ENCODE data around the gene LCLAT1. TPM values are rescaled to one million over a fixed set of nuclear protein-coding genes. Genes with fewer than 3 reads are reported as not detected.

LCLAT1 gene
- total RNA-seq, 1 donor from 2014 or later = 27.7 TPM

GRCh38 chr2:30541680-30542079 is 94.6 kb downstream of the LCLAT1 start:
- no peak for TF ChIP-seq CTCF (conservative IDR thresholded peaks at IDR 0.05)
- Mint-ChIP-seq H3K9me3 (peaks cover 2% of the 10 kb centered on the region), H3K27me3 (ENCODE audit: low read depth) (no peaks in the 10 kb centered on the region), H3K4me3 (no peak overlapping the region), H3K36me3 (ENCODE audit: low read depth) (peaks cover 20% of the 10 kb centered on the region), H3K27ac (ENCODE audit: unreplicated experiment) (no peak overlapping the region), H3K4me1 (no peaks in the 10 kb centered on the region)
- DNase-seq (ENCODE audit: low read depth, low spot score) = no peak

GRCh38 chr2:30545875-30546274 is 98.8 kb downstream of the LCLAT1 start:
- no peaks in the 10 kb centered on the region for H3K9me3 Mint-ChIP-seq
- TF ChIP-seq CTCF (conservative IDR thresholded peaks at IDR 0.05) = no peak

GRCh38 chr2:30548386-30548785 is 101.3 kb downstream of the LCLAT1 start:
- Mint-ChIP-seq H3K9me3 (no peaks in the 10 kb centered on the region), H3K27ac (ENCODE audit: unreplicated experiment) (no peak overlapping the region), H3K4me1 (no peaks in the 10 kb centered on the region), H3K27me3 (ENCODE audit: low read depth) (no peaks in the 10 kb centered on the region), H3K4me3 (no peak overlapping the region), H3K36me3 (ENCODE audit: low read depth) (peaks cover 6% of the 10 kb centered on the region)
- TF ChIP-seq CTCF (conservative IDR thresholded peaks at IDR 0.05) = no peak
- DNase-seq (ENCODE audit: low read depth, low spot score) = no peak

More at GRCh38 chr2:30545875-30546274, 98.8 kb downstream of the LCLAT1 start:
- no peak for DNase-seq (ENCODE audit: low read depth, low spot score)
- Mint-ChIP-seq H3K36me3 (ENCODE audit: low read depth) (peaks cover 12% of the 10 kb centered on the region), H3K27me3 (ENCODE audit: low read depth) (no peaks in the 10 kb centered on the region), H3K27ac (ENCODE audit: unreplicated experiment) (no peak overlapping the region), H3K4me3 (no peak overlapping the region), H3K4me1 (no peaks in the 10 kb centered on the region)

GRCh38 chr2:30549096-30549495 is 102.0 kb downstream of the LCLAT1 start:
- Mint-ChIP-seq H3K4me1 (no peaks in the 10 kb centered on the region), H3K36me3 (ENCODE audit: low read depth) (peaks cover 6% of the 10 kb centered on the region), H3K27me3 (ENCODE audit: low read depth) (no peaks in the 10 kb centered on the region), H3K27ac (ENCODE audit: unreplicated experiment) (no peak overlapping the region), H3K9me3 (no peaks in the 10 kb centered on the region), H3K4me3 (no peak overlapping the region)
- no peak for TF ChIP-seq CTCF (conservative IDR thresholded peaks at IDR 0.05)
- no peak for DNase-seq (ENCODE audit: low read depth, low spot score)

GRCh38 chr2:30559544-30560275 is 112.7 kb downstream of the LCLAT1 start:
- Mint-ChIP-seq H3K4me3 (no peak overlapping the region), H3K27ac (ENCODE audit: unreplicated experiment) (no peak overlapping the region), H3K9me3 (peaks cover 3% of the 10 kb centered on the region), H3K4me1 (no peaks in the 10 kb centered on the region), H3K36me3 (ENCODE audit: low read depth) (peaks cover 9% of the 10 kb centered on the region), H3K27me3 (ENCODE audit: low read depth) (no peaks in the 10 kb centered on the region)
- no peak for TF ChIP-seq CTCF (conservative IDR thresholded peaks at IDR 0.05)
- DNase-seq (ENCODE audit: low read depth, low spot score) = no peak
